ENCODE data around the gene RNF135.

GRCh38 chr17:31031841-31032240, 61.0 kb downstream of the RNF135 start:
- TF ChIP-seq CTCF (conservative IDR thresholded peaks at IDR 0.05) = no peak
- no peak for TF ChIP-seq EZH2 (IDR thresholded peaks at IDR 0.05; ENCODE audit: low read depth)
